HUES64 (cell line): ENCODE data around the gene RTTN.
"Not testable (repeated sequence)": the region's sequence is repeated elsewhere in the genome, so short reads cannot be mapped to it uniquely, and the experiment has no call there.

ENCODE experiments used
- H3K27ac ChIP-seq: 2 replicates; pipeline ENCODE4 v1.7.0; 2013; ENCODE audit warnings: low read depth, low read length, inconsistent platforms
- H3K27me3 ChIP-seq: 2 replicates; pipeline ENCODE4 v1.6.1; 2013; ENCODE audit warnings: mild to moderate bottlenecking, low read length; ENCODE audit not compliant: insufficient read depth
- H3K36me3 ChIP-seq: 2 replicates; pipeline ENCODE4 v1.6.1; 2013; ENCODE audit warnings: mild to moderate bottlenecking, low read length; ENCODE audit not compliant: insufficient read depth
- H3K4me1 ChIP-seq: 2 replicates; pipeline ENCODE4 v1.6.1; 2013; ENCODE audit warnings: mild to moderate bottlenecking, low read length, moderate library complexity; ENCODE audit not compliant: insufficient read depth
- H3K4me3 ChIP-seq: 2 replicates; pipeline ENCODE4 v1.5.1; 2013; ENCODE audit warnings: mild to moderate bottlenecking, low read length, moderate library complexity
- H3K9ac ChIP-seq: 2 replicates; pipeline ENCODE4 v1.6.1; 2013; ENCODE audit warnings: mild to moderate bottlenecking, low read depth, low read length
- H3K9me3 ChIP-seq: 2 replicates; pipeline ENCODE4 v1.6.1; 2013; ENCODE audit warnings: low read depth, low read length; ENCODE audit not compliant: insufficient read depth
- WGBS: fragments of 150-250, 120-280 bp; methylation state at CpG from one replicate; pipeline ENCODE4 v1.1.7; 2013; ENCODE audit warnings: missing lambda C conversion rate; 5-methylcytosine and 5-hydroxymethylcytosine counted together

Gene RTTN

GRCh38 chr18:69980509-69980908, 225.0 kb downstream of the RTTN start:
- Histone ChIP-seq H3K9ac (no peak overlapping the region), H3K27me3 (no peaks in the 10 kb centered on the region), H3K9me3 (peaks cover 8% of the 10 kb centered on the region; the same call in 1 of the 2 replicates), H3K4me3 (no peak overlapping the region), H3K36me3 (no peaks in the 10 kb centered on the region), H3K27ac (no peak overlapping the region), H3K4me1 (peaks cover 22% of the 10 kb centered on the region)
- 100% methylated on average over 3 of the region's 4 CpGs for WGBS

GRCh38 chr18:69978732-69979715, 226.5 kb downstream of the RTTN start:
- Histone ChIP-seq H3K9me3 (peaks cover 8% of the 10 kb centered on the region; the same call in 1 of the 2 replicates), H3K4me3 (no peak overlapping the region), H3K27me3 (no peaks in the 10 kb centered on the region), H3K27ac (no peak overlapping the region), H3K9ac (no peak overlapping the region), H3K36me3 (no peaks in the 10 kb centered on the region), H3K4me1 (peaks cover 22% of the 10 kb centered on the region)
- WGBS, result 89% methylated on average over 13 of the region's 13 CpGs

DNA sequence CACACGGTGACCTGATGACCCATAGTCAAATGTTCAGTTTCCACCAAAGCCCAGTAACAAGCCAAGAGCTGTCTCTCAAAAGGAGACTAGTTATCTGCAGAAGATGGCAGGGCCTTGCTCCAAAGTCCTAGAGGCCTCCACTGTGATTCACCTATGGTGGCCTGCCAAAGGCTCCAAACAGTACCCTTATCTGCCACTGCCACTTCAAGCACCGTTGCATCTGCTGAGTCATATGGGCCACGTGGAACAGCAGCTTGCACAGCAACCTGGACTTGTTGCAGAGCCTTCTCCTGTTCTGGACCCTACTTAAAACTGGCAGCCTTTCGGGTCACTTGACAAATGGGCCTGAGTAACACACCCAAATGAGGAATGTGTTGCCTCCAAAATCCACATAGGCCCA, 230.2 kb downstream of the RTTN start:
- not testable (repeated sequence) for H3K27ac ChIP-seq, H3K4me3 ChIP-seq, H3K4me1 ChIP-seq, H3K27me3 ChIP-seq, H3K36me3 ChIP-seq, H3K9ac ChIP-seq
- H3K9me3 ChIP-seq, result peaks cover 10% of the 10 kb centered on the region; the same call in 1 of the 2 replicates
- WGBS, result 94% methylated on average over 4 of the region's 4 CpGs

DNA sequence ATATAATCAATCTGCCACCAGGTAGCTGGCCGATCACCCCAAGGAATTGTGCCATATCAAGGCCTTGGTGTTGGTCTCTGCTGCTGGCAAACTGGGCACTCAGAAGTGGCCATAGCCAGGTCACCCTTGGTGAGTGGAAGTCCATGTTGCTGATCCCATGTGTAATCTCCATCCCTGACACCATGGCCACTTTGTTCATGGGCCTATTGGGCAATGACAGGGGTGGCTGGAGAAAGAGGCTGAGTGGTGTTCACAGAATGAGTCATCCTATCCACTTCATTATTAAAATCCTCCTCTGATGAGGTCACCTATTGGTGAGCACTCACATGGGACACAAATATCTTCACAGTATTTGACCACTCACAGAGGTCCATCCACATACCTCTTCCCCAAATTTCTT, 231.1 kb downstream of the RTTN start:
- Histone ChIP-seq H3K4me3 (no peak overlapping the region), H3K27ac (no peak overlapping the region), H3K9ac (no peak overlapping the region), H3K9me3 (peaks cover 10% of the 10 kb centered on the region; the same call in 1 of the 2 replicates), H3K4me1 (no peaks in the 10 kb centered on the region), H3K27me3 (no peaks in the 10 kb centered on the region), H3K36me3 (no peaks in the 10 kb centered on the region)
- 97% methylated on average over 1 of the region's 1 CpG for WGBS

DNA sequence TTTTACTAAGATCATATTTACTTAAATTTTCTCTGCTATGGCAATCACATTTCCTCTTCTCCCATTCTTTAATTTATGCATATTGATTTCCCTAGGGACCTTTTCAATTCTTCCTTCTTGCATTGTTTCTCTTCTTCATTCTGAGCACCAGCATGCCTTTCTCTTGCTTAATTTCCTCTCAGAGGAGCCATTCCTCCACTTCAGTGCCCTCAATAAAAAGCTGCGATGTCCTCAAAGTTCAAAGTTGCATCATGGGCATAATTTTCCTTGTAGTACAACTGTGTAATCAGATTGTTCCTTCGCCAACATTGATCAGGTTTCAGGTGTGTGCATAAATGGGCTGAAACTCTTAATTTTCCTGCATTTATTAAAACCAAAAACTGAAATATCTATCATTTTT, 236.0 kb downstream of the RTTN start:
- Histone ChIP-seq H3K9me3 (0 out of 2 replicates have a peak, but pooled peaks cover 2% of the 10 kb centered on the region), H3K27me3 (no peaks in the 10 kb centered on the region), H3K36me3 (no peaks in the 10 kb centered on the region), H3K27ac (no peak overlapping the region), H3K4me1 (no peaks in the 10 kb centered on the region), H3K4me3 (no peak overlapping the region), H3K9ac (no peak overlapping the region)
- 96% methylated on average over 2 of the region's 2 CpGs for WGBS

GRCh38 chr18:69968039-69968438, 237.4 kb downstream of the RTTN start:
- no peaks in the 10 kb centered on the region for H3K36me3 ChIP-seq
- H3K27ac ChIP-seq, result no peak overlapping the region
- H3K9ac ChIP-seq, result no peak overlapping the region
- H3K4me1 ChIP-seq, result no peaks in the 10 kb centered on the region
- 84% methylated on average over 8 of the region's 8 CpGs for WGBS
- no peaks in the 10 kb centered on the region for H3K27me3 ChIP-seq
- H3K9me3 ChIP-seq, result 0 out of 2 replicates have a peak, but pooled peaks cover 2% of the 10 kb centered on the region
- no peak overlapping the region for H3K4me3 ChIP-seq

DNA sequence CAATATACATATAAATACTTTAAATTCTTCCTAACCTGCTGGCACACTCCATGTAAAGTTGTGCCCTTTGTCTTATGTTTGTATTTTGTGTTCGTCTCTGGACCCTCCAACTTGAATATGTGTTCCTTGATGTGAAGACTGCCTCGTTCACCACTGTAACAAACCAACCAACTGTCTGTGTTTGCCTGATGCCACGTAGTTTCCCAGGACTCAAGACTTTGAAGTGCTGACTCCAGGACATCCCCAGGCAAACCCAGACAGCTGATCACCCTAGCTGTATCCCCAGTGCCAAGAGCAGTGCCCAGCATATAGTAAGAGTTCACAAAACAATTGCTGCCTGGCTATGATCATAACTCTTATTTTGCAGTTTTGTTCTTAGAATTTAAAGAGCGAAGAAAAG, 242.3 kb downstream of the RTTN start:
- WGBS, result 95% methylated on average over 3 of the region's 4 CpGs
- H3K4me3 ChIP-seq, result no peak overlapping the region
- H3K27me3 ChIP-seq, result no peaks in the 10 kb centered on the region
- H3K9me3 ChIP-seq, result no peaks in the 10 kb centered on the region
- no peak overlapping the region for H3K9ac ChIP-seq
- H3K4me1 ChIP-seq, result no peaks in the 10 kb centered on the region
- H3K27ac ChIP-seq, result no peak overlapping the region
- no peaks in the 10 kb centered on the region for H3K36me3 ChIP-seq

DNA sequence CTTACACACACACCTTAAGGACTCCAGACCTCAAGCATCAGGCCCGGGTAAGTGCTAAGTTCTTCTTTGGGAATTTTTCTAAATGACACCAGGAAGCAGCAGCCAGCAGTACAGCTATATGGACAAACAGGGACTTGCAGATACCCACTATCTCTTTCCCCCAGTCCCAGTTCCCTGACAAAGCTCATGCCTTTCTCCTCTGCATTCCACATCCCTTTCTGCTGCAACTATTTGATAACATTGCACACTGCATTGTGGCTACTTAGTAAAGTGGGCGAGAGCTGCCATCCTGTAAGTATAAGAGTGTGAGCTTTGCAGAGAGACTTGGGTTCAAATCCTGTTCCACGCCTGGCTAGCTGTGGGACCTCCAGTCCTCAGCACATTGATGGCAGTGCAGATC, 243.8 kb downstream of the RTTN start:
- WGBS, result 94% methylated on average over 3 of the region's 3 CpGs
- Histone ChIP-seq H3K36me3 (no peaks in the 10 kb centered on the region), H3K9ac (no peak overlapping the region), H3K4me1 (no peaks in the 10 kb centered on the region), H3K27me3 (no peaks in the 10 kb centered on the region), H3K27ac (no peak overlapping the region), H3K9me3 (no peaks in the 10 kb centered on the region), H3K4me3 (no peak overlapping the region)

DNA sequence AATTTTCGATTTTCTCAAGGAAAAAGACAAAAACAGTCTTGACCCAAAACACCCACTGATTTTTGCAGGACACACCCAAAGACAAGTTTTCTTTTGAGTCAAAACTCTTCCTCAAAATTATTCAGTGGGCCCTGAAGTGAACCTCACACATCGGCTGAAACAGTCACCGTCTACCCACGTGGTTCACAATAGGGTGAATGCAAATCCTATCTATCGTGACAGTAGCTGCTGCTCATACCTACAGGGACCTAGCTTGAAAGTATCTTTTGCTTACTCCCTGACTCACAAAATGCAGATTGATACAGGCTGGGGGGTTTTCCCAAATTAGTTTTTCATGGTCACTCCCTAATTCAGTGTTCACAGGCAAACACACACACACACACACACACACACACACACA, 247.1 kb downstream of the RTTN start:
- 92% methylated on average over 5 of the region's 5 CpGs for WGBS
- H3K4me1 ChIP-seq, result no peaks in the 10 kb centered on the region
- no peaks in the 10 kb centered on the region for H3K36me3 ChIP-seq
- H3K4me3 ChIP-seq, result no peak overlapping the region
- H3K27me3 ChIP-seq, result no peaks in the 10 kb centered on the region
- H3K27ac ChIP-seq, result no peak overlapping the region
- no peak overlapping the region for H3K9ac ChIP-seq
- H3K9me3 ChIP-seq, result no peaks in the 10 kb centered on the region

DNA sequence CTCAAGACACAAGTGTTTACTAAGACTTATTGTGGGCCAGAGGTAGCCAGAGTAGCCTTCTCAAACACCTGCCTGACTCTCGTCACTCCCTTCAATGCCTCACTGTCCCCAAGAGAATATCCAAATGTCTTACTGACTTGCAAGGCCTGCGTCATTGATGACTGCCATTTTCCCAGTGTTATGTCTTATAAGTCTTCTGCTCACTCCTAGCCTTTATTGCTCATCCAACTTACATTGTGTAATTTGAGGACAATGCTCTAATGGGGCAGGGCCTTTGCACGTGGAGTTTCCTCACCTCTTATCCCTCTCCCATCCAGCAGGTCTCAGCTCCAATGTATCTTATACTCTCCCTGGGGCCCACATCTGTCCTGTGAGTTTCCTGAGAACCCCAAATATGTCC, 247.7 kb downstream of the RTTN start:
- WGBS, result 95% methylated on average over 3 of the region's 3 CpGs
- H3K4me3 ChIP-seq, result no peak overlapping the region
- H3K4me1 ChIP-seq, result no peaks in the 10 kb centered on the region
- no peaks in the 10 kb centered on the region for H3K36me3 ChIP-seq
- H3K9ac ChIP-seq, result no peak overlapping the region
- H3K27ac ChIP-seq, result no peak overlapping the region
- H3K27me3 ChIP-seq, result no peaks in the 10 kb centered on the region
- no peaks in the 10 kb centered on the region for H3K9me3 ChIP-seq

- Histone ChIP-seq H3K27ac (no peak overlapping the region), H3K4me3 (no peak overlapping the region), H3K27me3 (no peaks in the 10 kb centered on the region), H3K9me3 (no peaks in the 10 kb centered on the region), H3K4me1 (no peaks in the 10 kb centered on the region), H3K36me3 (no peaks in the 10 kb centered on the region), H3K9ac (no peak overlapping the region)
- WGBS, result 87% methylated on average over 20 of the region's 20 CpGs
These were observed 248.5 kb downstream of the RTTN start for GRCh38 chr18:69956665-69957620.
